ENCODE results near the gene ZEB1. TPM values are rescaled to one million over a fixed set of nuclear protein-coding genes. Genes with fewer than 3 reads are reported as not detected.

Gene ZEB1
- total RNA-seq, 1 experiment from 2014 or later = 0.39 TPM

DNA sequence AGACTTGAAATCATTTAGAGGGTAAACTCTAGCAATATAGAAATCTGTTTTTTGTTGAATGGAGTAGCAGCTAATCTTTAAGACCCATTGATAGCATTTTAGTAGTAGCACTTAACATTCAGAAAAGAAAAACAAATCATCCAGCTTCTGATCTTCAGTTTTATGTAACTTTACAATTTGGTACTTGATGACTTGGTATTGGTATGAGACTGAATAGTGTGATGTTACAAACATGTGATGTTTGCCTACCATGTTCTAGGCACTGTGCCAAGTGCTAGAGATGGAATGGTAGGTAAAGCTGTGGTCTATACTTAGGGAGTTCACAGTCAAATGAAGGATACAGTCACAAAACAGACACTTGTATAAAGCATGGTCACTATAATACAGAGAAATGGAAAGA lies 21.3 kb downstream of the ZEB1 start:
- Histone ChIP-seq H3T11ph (ENCODE audit: low read length) (no peak overlapping the region), H3K56ac (ENCODE audit: insufficient read length, low read depth, low read length) (no peak overlapping the region), H4K8ac (replicated peaks; ENCODE audit: insufficient read length, low read depth, low read length) (no peak overlapping the region), H2AFZ (ENCODE audit: low read length) (no peak overlapping the region), H3K14ac (ENCODE audit: insufficient read depth, low read length) (no peak overlapping the region), H3K4me1 (ENCODE audit: insufficient read depth, low read length) (no peaks in the 10 kb centered on the region), H3K4me2 (ENCODE audit: insufficient read depth, insufficient read length, low read length) (no peak overlapping the region), H3K9me3 (ENCODE audit: control insufficient read depth, low read depth, low read length) (no peaks in the 10 kb centered on the region), H3K23ac (ENCODE audit: insufficient read length, low read depth, low read length) (no peak overlapping the region), H2BK15ac (ENCODE audit: low read depth, low read length) (no peak overlapping the region), H3K18ac (ENCODE audit: insufficient read length, low read depth, low read length) (no peak overlapping the region), H3K27ac (ENCODE audit: insufficient read length, low read depth, low read length) (no peak overlapping the region), H2BK12ac (ENCODE audit: insufficient read length, low read depth, low read length) (no peak overlapping the region), H2BK20ac (ENCODE audit: low read depth, low read length, poor library complexity, severe bottlenecking) (no peak overlapping the region), H3K79me2 (ENCODE audit: insufficient read depth, low read length) (no peaks in the 10 kb centered on the region), H3K4ac (ENCODE audit: low read depth, low read length) (no peak overlapping the region), H2BK120ac (ENCODE audit: low read depth, low read length, poor library complexity, severe bottlenecking) (no peak overlapping the region), H4K91ac (ENCODE audit: insufficient read length, low read depth, low read length) (no peak overlapping the region), H2BK5ac (ENCODE audit: insufficient read length, low read length) (no peak overlapping the region), H3K9ac (ENCODE audit: extremely low read depth, insufficient read length, low read length) (no peak overlapping the region), H4K5ac (ENCODE audit: insufficient read length, low read depth, low read length) (no peak overlapping the region), H2AK5ac (ENCODE audit: insufficient read length, low read length) (no peak overlapping the region), H4K20me1 (ENCODE audit: control insufficient read depth, insufficient read depth, insufficient read length) (no peaks in the 10 kb centered on the region), H3K27me3 (ENCODE audit: insufficient read depth, low read length) (no peaks in the 10 kb centered on the region), H3K79me1 (ENCODE audit: insufficient read depth, low read depth, low read length, poor library complexity, severe bottlenecking) (no peaks in the 10 kb centered on the region), H3K23me2 (ENCODE audit: insufficient read length, low read depth, low read length, poor library complexity, severe bottlenecking) (no peaks in the 10 kb centered on the region)
- no peaks in the 10 kb centered on the region for H3K9me3 Mint-ChIP-seq
- TF ChIP-seq, protein P1, sequence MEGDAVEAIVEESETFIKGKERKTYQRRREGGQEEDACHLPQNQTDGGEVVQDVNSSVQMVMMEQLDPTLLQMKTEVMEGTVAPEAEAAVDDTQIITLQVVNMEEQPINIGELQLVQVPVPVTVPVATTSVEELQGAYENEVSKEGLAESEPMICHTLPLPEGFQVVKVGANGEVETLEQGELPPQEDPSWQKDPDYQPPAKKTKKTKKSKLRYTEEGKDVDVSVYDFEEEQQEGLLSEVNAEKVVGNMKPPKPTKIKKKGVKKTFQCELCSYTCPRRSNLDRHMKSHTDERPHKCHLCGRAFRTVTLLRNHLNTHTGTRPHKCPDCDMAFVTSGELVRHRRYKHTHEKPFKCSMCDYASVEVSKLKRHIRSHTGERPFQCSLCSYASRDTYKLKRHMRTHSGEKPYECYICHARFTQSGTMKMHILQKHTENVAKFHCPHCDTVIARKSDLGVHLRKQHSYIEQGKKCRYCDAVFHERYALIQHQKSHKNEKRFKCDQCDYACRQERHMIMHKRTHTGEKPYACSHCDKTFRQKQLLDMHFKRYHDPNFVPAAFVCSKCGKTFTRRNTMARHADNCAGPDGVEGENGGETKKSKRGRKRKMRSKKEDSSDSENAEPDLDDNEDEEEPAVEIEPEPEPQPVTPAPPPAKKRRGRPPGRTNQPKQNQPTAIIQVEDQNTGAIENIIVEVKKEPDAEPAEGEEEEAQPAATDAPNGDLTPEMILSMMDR (conservative IDR thresholded peaks at IDR 0.05) = no peak
- peaks cover 2% of the 10 kb centered on the region for H3K27me3 Mint-ChIP-seq (ENCODE audit: low read depth)
- DNase-seq = no peak
- peaks cover 0 to 4% of the 10 kb centered on the region in 2 experiments; a peak in 1 of 4 replicates for H3K4me1 Mint-ChIP-seq
- H3K27ac Mint-ChIP-seq = no peak overlapping the region
- H3K36me3 Mint-ChIP-seq (ENCODE audit: insufficient read depth in 1 of 3, low read depth in 3 of 3) = no peaks in the 10 kb centered on the region
- no peak overlapping the region for H3K4me3 Mint-ChIP-seq
